T-helper 1 cell (primary cell): ENCODE data around the gene FOXL3.

ENCODE experiments used
- DNase-seq, 5 donors: peaks; one replicate each; pipeline ENCODE4 v3.0.0-alpha.2; 2012 to 2020

FOXL3 gene

DNA sequence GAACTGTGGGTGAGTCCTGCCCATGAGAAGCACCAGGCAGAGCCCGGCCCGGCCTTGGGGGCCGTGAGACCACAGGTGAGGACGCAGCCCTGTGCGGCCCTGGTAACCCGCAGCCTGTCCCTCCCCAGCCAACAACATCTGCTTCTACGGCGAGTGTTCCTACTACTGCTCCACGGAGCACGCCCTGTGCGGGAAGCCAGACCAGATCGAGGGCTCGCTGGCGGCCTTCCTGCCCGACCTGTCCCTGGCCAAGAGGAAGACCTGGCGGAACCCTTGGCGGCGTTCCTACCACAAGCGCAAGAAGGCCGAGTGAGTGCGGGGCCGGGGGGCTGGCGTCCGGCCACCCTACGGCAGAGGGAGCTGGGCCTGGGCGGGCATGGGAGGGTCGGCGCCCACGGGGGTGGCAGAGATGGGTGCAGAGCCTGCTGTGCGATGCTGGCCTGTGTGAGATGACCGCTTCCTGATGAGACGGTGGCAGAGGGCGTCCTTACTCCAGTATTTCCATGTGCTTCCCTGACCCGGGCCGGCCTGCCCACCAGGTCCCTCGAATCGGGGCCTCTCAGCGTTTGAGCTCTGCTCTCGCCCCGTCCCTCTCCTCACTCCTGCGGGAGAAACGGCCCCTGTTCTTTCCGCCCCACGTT is 34.1 kb upstream of the FOXL3 start:
- no peak for DNase-seq

GRCh38 chr7:256461-256940 is 33.5 kb upstream of the FOXL3 start:
- no peak for DNase-seq

GRCh38 chr7:256981-257646 is 32.9 kb upstream of the FOXL3 start:
- no peak for DNase-seq

- no peak for DNase-seq
Measured at GRCh38 chr7:257647-257992, 32.4 kb upstream of the FOXL3 start.

- no peak for DNase-seq
Measured at GRCh38 chr7:258476-259190, 31.3 kb upstream of the FOXL3 start.

- no peak for DNase-seq
Measured at GRCh38 chr7:259191-259505, 30.8 kb upstream of the FOXL3 start.

DNA sequence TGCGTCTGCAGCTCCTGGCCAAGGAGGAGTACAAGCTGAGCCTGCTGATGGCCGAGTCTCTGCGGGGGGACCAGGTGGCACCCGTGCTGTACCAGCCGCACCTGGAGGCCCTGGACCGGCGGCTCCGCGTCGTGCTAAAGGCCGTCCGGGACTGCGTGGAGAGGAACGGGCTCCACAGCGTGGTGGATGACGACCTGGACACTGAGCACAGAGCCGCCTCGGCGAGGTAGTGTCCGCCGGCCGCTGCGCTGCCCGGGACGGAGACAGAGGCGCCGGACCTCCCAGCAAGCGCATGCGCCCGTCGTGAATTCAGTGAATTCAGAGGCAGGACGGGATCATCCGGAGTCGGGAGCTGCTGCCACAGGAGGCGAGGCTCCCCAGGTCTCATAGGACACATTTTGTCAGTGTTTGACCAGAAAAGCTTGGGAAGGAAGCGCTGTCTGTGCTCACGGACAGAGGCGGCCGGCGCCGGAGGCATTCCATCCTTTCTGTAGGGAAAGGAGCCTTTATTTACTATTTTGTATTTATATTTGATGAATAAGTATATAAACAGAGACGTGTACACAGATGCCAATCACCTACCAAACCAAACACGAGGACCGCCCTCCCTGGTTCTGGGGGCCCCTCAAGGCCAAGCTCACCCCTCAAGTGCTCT is 30.1 kb upstream of the FOXL3 start:
- peak in 1 of 5 donors; percentile 5 for DNase-seq

GRCh38 chr7:260441-261281 is 29.3 kb upstream of the FOXL3 start:
- peak in 1 of 5 donors; percentile 2 for DNase-seq

- peak in 1 of 5 donors; percentile 5 for DNase-seq
Measured at GRCh38 chr7:261341-262250, 28.4 kb upstream of the FOXL3 start.

DNA sequence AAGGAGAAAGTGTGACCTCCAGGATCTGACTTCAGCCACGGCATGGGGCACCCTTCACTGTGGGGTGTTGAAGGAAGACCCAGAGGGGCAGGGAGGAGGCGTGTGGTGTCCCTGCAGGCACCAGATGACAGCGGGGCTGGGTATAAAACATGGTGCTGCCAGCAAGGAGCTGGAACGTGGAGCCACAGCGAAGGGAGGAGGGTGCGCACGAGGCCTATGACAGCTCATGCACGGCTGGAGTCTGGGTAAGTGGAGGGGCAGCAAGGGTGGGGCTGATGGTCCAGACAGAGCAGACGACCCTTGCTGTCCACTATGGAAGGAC is 27.8 kb upstream of the FOXL3 start:
- peak in 1 of 5 donors; percentile 1 for DNase-seq

DNA sequence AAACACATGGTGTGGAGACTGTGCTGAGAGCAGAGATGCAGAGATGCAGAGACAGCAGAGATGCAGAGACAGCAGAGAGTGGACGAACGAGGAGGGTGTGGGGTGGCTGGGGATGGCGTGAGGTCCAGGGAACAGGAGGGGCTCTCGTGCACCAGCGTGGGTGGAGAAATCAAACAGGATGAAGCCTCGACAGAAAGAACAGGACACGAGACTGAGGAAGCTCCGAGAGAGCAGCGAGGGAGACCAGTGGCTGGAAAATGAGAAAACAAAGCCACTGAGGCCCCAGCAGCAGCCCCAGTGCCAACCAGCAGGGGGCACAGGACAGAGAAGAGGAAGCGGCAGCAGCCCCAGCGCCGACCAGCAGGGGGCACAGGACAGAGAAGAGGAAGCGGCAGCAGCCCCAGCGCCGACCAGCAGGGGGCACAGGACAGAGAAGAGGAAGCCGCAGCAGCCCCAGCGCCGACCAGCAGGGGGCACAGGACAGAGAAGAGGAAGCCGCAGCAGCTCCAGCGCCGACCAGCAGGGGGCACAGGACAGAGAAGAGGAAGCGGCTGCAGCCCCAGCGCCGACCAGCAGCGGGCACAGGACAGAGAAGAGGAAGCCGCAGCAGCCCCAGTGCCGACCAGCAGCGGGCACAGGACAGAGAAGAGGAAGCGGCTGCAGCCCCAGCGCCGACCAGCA is 27.2 kb upstream of the FOXL3 start:
- peak in 2 of 5 donors; percentile 11 to 43 for DNase-seq

DNA sequence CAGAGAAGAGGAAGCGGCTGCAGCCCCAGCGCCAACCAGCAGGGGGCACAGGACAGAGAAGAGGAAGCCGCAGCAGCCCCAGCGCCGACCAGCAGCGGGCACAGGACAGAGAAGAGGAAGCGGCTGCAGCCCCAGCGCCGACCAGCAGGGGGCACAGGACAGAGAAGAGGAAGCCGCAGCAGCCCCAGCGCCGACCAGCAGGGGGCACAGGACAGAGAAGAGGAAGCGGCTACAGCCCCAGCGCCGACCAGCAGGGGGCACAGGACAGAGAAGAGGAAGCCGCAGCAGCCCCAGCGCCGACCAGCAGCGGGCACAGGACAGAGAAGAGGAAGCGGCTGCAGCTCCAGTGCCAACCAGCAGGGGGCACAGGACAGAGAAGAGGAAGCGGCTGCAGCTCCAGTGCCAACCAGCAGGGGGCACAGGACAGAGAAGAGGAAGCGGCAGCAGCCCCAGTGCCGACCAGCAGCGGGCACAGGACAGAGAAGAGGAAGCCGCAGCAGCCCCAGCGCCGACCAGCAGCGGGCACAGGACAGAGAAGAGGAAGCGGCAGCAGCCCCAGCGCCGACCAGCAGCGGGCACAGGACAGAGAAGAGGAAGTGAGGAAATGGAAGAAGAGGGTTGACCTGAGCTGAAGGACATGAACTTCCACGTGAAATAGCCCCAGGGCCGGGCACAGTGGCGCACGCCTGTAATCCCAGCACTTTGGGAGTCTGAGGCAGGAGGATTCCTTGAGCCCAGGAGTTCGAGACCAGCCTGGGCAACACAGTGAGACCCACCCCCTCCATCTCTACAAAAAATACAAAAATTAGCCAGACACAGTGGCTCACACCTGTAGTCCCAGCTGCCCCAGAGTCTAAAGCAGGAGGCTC is 26.3 kb upstream of the FOXL3 start:
- peak in 4 of 5 donors; percentile 7 to 62 (median 32) for DNase-seq

GRCh38 chr7:264541-265191 is 25.3 kb upstream of the FOXL3 start:
- DNase-seq = peak in 1 of 5 donors; percentile 4

DNA sequence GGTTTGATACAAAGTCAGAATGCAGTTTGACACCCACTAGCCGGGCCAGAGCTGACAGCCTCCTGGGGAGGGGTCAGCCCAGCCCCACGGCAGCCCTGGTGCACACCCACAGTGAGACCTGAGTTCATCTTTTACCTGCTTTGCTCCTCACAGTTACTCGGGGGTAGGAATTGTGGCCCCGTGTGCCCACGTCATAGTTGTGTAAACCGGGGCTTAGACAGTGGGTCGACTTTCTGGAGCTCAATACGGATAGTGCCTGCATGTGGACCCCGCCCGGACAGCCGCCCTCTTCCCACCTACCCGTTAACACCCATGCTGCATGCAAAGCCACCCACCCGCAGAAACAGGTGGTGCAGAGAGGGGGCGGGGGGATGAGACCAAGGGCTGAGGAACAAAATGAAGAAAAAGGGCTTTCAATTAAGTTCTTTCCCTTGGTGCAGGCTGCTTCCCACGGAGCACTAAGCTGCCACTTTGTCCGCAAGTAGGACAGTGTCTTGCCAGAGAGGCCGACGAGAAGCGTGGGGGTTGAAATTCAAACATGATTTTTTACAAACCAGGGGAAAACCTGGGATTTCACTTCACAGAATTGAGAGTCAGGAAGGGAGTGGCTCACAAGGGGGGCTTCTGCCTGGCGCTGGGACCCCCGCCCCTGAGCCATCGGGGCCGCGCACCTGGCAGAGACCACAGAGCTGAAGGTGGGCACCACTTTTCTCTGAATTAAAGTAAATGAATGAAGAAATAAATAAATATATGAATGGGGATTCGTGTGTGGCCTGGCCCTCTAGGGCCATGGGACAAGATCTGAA is 24.6 kb upstream of the FOXL3 start:
- peak in 1 of 5 donors; percentile 5 for DNase-seq

GRCh38 chr7:265998-266850 is 23.7 kb upstream of the FOXL3 start:
- peak in 1 of 5 donors; percentile 6 for DNase-seq

DNA sequence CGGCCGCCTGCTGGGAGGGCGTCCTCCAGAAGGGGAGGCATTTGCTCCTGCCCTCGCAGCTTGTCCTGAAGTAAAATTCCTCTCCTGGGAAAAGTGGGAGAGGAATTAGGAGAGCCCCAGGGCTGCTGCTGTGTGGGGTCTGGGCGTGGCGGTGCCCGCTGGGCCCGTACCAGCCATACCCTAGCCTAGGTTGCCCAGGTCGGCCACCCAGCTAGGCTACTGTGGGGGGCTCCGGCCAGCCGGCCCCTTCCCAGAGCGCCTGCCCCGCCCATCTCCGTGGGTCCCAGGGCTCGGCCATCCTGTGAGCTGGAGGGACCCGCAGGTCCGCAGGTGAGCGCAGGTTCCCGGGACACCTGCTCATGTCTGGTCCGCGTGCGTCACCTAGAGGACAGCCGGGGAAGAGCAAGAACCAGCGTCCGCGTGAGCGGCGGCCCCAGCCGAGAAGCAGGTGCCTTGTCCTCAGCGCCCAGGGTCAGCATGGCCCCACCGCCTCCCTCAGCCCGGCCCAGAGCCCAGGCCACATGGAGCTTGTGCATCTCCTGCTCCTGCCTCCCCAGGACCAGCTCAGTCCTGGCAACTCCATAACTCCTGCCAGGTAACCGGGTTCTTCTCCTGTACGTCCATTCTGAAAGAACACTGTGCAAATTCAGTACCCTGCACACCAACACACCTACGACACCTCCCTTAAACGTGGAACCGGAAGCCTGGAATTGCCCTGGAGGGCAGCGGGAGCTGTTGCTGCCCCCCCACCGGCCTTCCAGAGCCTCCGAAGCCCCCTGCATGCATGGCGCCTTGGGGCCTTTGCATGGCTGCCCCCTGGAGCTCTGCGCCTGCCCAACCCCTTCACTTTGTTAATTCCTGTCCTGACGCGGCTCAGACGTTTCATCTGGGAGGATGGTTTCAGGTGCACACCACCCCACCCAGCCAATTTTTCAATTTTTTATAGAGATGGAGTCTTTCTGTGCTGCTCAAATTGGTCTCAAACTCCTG is 22.8 kb upstream of the FOXL3 start:
- peak in 1 of 5 donors; percentile 1 for DNase-seq
